ENCODE data around the gene STK32C.

Gene STK32C

DNA sequence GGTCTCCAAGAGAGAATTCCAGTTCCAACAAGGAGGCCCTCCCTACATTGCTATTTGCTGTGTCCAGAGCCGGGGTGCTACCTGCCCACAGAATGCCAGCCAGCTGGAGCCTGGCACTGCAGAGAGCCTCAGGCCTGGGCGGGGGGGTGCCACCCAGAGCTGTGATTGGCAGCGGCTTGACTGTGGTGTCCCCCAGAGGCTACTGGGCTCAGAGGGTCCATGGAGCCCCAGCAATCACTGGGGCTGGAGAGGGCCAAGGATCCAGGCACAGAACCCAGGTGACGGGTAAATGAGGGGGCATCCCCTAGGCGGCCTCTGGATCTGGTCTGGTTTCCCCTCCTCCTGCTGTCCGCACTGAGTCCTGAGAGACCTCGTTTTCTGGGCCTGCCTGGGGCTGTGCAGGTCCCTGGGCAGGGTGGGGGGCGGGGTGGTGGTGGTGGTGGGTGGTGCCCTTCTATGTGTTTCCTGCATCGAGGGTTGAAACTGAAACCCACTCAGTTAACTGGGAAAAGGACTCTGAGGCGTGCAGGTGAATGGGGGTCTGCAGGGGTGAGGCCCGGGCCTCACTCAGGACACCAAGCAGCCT lies 108.4 kb downstream of the STK32C start:
- no peak overlapping the region for H3K4me3 ChIP-seq (ENCODE audit: low read length in 2 of 2)
- no peaks in the 10 kb centered on the region for H3K9me3 ChIP-seq (ENCODE audit: control insufficient read depth in 2 of 2, low read length in 2 of 2)
- no peaks in the 10 kb centered on the region for H3K4me1 ChIP-seq (ENCODE audit: control insufficient read depth in 2 of 2, insufficient read depth in 2 of 2, low read length in 2 of 2)
- H3K27me3 ChIP-seq (ENCODE audit: control insufficient read depth in 2 of 2, insufficient read depth in 2 of 2, low read length in 2 of 2): no peaks in the 10 kb centered on the region
- H3K36me3 ChIP-seq (ENCODE audit: control insufficient read depth in 2 of 2, insufficient read depth in 2 of 2, low read length in 2 of 2): no peaks in the 10 kb centered on the region
- H3K27ac ChIP-seq (ENCODE audit: low read depth in 2 of 2, low read length in 2 of 2): no peak overlapping the region
- H3K9ac ChIP-seq (ENCODE audit: low read depth in 1 of 2, low read length in 2 of 2): no peak overlapping the region

DNA sequence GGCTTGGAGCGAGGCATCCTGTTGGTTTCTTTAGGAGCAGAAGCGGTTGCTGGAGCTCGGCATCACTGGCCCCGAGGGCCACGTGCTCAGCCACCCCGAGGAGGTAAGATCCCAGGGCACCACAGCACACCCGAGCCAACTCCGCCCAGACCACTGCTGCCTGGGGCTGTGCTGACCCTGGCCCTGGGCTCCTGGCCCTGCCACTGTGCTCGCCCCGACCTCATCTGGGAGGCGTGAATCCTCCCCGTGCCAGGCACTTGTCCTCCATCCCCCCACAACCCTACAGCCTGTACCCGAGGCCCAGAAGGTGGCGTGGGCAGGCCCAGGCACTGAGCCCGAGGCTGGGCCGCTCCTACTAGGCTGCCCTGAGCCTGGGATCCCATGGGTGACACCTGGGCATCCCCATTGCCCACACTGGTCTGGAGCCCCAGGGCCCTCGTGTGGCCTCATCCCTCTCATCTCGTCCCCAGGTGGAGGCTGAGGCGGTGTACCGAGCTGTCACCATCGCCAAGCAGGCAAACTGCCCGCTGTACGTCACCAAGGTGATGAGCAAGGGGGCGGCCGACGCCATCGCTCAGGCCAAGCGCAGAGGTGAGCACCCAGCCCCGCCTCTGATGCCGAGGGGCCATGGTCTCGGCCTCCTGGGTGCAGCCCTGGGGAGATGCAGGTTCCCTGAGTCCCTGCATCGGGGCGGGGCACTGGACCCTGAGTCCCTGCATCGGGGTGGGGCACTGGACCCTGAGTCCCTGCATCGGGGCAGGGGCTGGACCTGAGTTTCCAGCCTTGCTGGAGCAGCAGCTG lies 109.2 kb downstream of the STK32C start:
- Histone ChIP-seq H3K27me3 (ENCODE audit: control insufficient read depth in 2 of 2, insufficient read depth in 2 of 2, low read length in 2 of 2) (no peaks in the 10 kb centered on the region), H3K36me3 (ENCODE audit: control insufficient read depth in 2 of 2, insufficient read depth in 2 of 2, low read length in 2 of 2) (no peaks in the 10 kb centered on the region), H3K9me3 (ENCODE audit: control insufficient read depth in 2 of 2, low read length in 2 of 2) (no peaks in the 10 kb centered on the region), H3K9ac (ENCODE audit: low read depth in 1 of 2, low read length in 2 of 2) (no peak overlapping the region), H3K4me3 (ENCODE audit: low read length in 2 of 2) (no peak overlapping the region), H3K4me1 (ENCODE audit: control insufficient read depth in 2 of 2, insufficient read depth in 2 of 2, low read length in 2 of 2) (no peaks in the 10 kb centered on the region), H3K27ac (ENCODE audit: low read depth in 2 of 2, low read length in 2 of 2) (no peak overlapping the region)

DNA sequence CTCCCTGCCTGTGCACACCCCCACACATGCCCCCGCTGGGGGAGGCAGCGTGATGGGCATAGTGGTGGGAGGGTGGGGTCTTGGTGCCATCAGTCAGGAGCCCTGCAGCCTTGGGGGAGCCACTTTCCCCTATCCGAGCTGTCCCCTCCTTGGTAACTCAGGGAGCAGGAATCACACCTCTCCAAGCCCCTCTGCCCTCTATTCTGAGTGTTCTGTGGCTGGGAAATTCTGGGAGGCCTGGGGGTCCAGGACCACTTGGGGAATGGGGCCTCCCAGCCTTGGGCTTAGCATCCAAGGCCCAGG lies 109.7 kb downstream of the STK32C start:
- H3K4me1 ChIP-seq (ENCODE audit: control insufficient read depth in 2 of 2, insufficient read depth in 2 of 2, low read length in 2 of 2): no peaks in the 10 kb centered on the region
- H3K27me3 ChIP-seq (ENCODE audit: control insufficient read depth in 2 of 2, insufficient read depth in 2 of 2, low read length in 2 of 2): no peaks in the 10 kb centered on the region
- H3K27ac ChIP-seq (ENCODE audit: low read depth in 2 of 2, low read length in 2 of 2): no peak overlapping the region
- no peaks in the 10 kb centered on the region for H3K36me3 ChIP-seq (ENCODE audit: control insufficient read depth in 2 of 2, insufficient read depth in 2 of 2, low read length in 2 of 2)
- no peak overlapping the region for H3K9ac ChIP-seq (ENCODE audit: low read depth in 1 of 2, low read length in 2 of 2)
- no peaks in the 10 kb centered on the region for H3K9me3 ChIP-seq (ENCODE audit: control insufficient read depth in 2 of 2, low read length in 2 of 2)
- no peak overlapping the region for H3K4me3 ChIP-seq (ENCODE audit: low read length in 2 of 2)

- Histone ChIP-seq H3K4me1 (ENCODE audit: control insufficient read depth in 2 of 2, insufficient read depth in 2 of 2, low read length in 2 of 2) (no peaks in the 10 kb centered on the region), H3K27ac (ENCODE audit: low read depth in 2 of 2, low read length in 2 of 2) (no peak overlapping the region), H3K4me3 (ENCODE audit: low read length in 2 of 2) (no peak overlapping the region), H3K9ac (ENCODE audit: low read depth in 1 of 2, low read length in 2 of 2) (no peak overlapping the region), H3K36me3 (ENCODE audit: control insufficient read depth in 2 of 2, insufficient read depth in 2 of 2, low read length in 2 of 2) (no peaks in the 10 kb centered on the region), H3K27me3 (ENCODE audit: control insufficient read depth in 2 of 2, insufficient read depth in 2 of 2, low read length in 2 of 2) (no peaks in the 10 kb centered on the region), H3K9me3 (ENCODE audit: control insufficient read depth in 2 of 2, low read length in 2 of 2) (no peaks in the 10 kb centered on the region)
These were observed 110.3 kb downstream of the STK32C start for GRCh38 chr10:132197271-132198067.

DNA sequence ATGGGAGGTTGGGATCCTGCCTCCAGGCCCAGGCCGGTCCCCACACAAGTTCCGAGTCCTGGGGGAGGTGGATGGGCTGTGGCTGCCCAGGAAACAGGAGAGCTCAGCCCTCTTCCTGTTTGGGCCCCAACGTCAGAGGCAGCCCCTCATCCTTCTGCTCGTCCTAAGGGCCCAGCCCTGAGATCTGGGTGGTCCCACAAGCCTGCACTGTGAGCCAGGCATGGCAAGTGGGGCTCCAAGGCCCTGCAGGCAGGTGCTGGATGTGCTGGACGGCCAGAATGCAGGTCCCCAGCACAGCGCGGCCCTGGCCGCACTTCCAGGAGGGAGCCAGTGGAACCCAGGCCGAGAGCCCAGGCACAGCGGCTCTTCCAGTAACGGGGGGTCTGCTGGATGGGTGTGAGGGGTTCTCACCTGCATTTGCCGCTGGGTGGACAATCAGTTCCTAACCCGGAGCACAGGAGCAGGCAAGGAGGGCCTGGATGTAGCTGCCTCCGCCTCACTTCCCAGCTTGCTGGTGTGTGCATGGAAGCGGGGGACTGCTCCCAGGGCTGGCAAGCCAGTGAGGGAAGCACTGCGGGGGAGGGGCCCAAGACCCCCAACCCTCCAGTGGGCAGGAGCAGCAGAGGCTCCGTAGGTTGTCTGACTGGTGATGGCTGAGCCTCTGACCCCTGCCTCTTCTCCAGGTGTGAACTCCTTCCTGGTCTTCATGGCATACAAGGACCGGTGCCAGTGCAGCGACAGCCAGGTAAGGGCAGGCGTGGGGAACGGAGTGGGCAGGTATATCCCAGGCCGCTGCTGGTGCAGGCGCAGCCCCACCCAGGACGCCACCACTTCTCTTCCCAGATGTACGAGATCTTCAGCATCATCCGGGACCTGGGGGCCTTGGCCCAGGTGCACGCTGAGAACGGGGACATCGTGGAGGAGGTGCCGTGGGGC lies 111.3 kb downstream of the STK32C start:
- Histone ChIP-seq H3K27me3 (ENCODE audit: control insufficient read depth in 2 of 2, insufficient read depth in 2 of 2, low read length in 2 of 2) (no peaks in the 10 kb centered on the region), H3K9ac (ENCODE audit: low read depth in 1 of 2, low read length in 2 of 2) (no peak overlapping the region), H3K27ac (ENCODE audit: low read depth in 2 of 2, low read length in 2 of 2) (no peak overlapping the region), H3K4me3 (ENCODE audit: low read length in 2 of 2) (no peak overlapping the region), H3K9me3 (ENCODE audit: control insufficient read depth in 2 of 2, low read length in 2 of 2) (no peaks in the 10 kb centered on the region), H3K4me1 (ENCODE audit: control insufficient read depth in 2 of 2, insufficient read depth in 2 of 2, low read length in 2 of 2) (no peaks in the 10 kb centered on the region), H3K36me3 (ENCODE audit: control insufficient read depth in 2 of 2, insufficient read depth in 2 of 2, low read length in 2 of 2) (no peaks in the 10 kb centered on the region)

GRCh38 chr10:132195366-132196075 lies 112.2 kb downstream of the STK32C start:
- H3K9me3 ChIP-seq (ENCODE audit: control insufficient read depth in 2 of 2, low read length in 2 of 2): no peaks in the 10 kb centered on the region
- H3K4me1 ChIP-seq (ENCODE audit: control insufficient read depth in 2 of 2, insufficient read depth in 2 of 2, low read length in 2 of 2): no peaks in the 10 kb centered on the region
- no peaks in the 10 kb centered on the region for H3K27me3 ChIP-seq (ENCODE audit: control insufficient read depth in 2 of 2, insufficient read depth in 2 of 2, low read length in 2 of 2)
- H3K36me3 ChIP-seq (ENCODE audit: control insufficient read depth in 2 of 2, insufficient read depth in 2 of 2, low read length in 2 of 2): no peaks in the 10 kb centered on the region
- no peak overlapping the region for H3K27ac ChIP-seq (ENCODE audit: low read depth in 2 of 2, low read length in 2 of 2)
- no peak overlapping the region for H3K4me3 ChIP-seq (ENCODE audit: low read length in 2 of 2)
- no peak overlapping the region for H3K9ac ChIP-seq (ENCODE audit: low read depth in 1 of 2, low read length in 2 of 2)

- Histone ChIP-seq H3K27me3 (ENCODE audit: control insufficient read depth in 2 of 2, insufficient read depth in 2 of 2, low read length in 2 of 2) (no peaks in the 10 kb centered on the region), H3K9me3 (ENCODE audit: control insufficient read depth in 2 of 2, low read length in 2 of 2) (no peaks in the 10 kb centered on the region), H3K4me1 (ENCODE audit: control insufficient read depth in 2 of 2, insufficient read depth in 2 of 2, low read length in 2 of 2) (no peaks in the 10 kb centered on the region), H3K27ac (ENCODE audit: low read depth in 2 of 2, low read length in 2 of 2) (no peak overlapping the region), H3K4me3 (ENCODE audit: low read length in 2 of 2) (no peak overlapping the region), H3K9ac (ENCODE audit: low read depth in 1 of 2, low read length in 2 of 2) (no peak overlapping the region), H3K36me3 (ENCODE audit: control insufficient read depth in 2 of 2, insufficient read depth in 2 of 2, low read length in 2 of 2) (no peaks in the 10 kb centered on the region)
These were observed 113.0 kb downstream of the STK32C start for GRCh38 chr10:132194726-132195125.

GRCh38 chr10:132193907-132194552 lies 113.7 kb downstream of the STK32C start:
- Histone ChIP-seq H3K36me3 (ENCODE audit: control insufficient read depth in 2 of 2, insufficient read depth in 2 of 2, low read length in 2 of 2) (no peaks in the 10 kb centered on the region), H3K9me3 (ENCODE audit: control insufficient read depth in 2 of 2, low read length in 2 of 2) (no peaks in the 10 kb centered on the region), H3K27ac (ENCODE audit: low read depth in 2 of 2, low read length in 2 of 2) (no peak overlapping the region), H3K4me3 (ENCODE audit: low read length in 2 of 2) (no peak overlapping the region), H3K27me3 (ENCODE audit: control insufficient read depth in 2 of 2, insufficient read depth in 2 of 2, low read length in 2 of 2) (no peaks in the 10 kb centered on the region), H3K9ac (ENCODE audit: low read depth in 1 of 2, low read length in 2 of 2) (no peak overlapping the region), H3K4me1 (ENCODE audit: control insufficient read depth in 2 of 2, insufficient read depth in 2 of 2, low read length in 2 of 2) (no peaks in the 10 kb centered on the region)

GRCh38 chr10:132192991-132193665 lies 114.6 kb downstream of the STK32C start:
- Histone ChIP-seq H3K27ac (ENCODE audit: low read depth in 2 of 2, low read length in 2 of 2) (no peak overlapping the region), H3K27me3 (ENCODE audit: control insufficient read depth in 2 of 2, insufficient read depth in 2 of 2, low read length in 2 of 2) (peaks cover under 1 to 5% of the 10 kb centered on the region in 2 donors), H3K4me1 (ENCODE audit: control insufficient read depth in 2 of 2, insufficient read depth in 2 of 2, low read length in 2 of 2) (no peaks in the 10 kb centered on the region)

More at GRCh38 chr10:132192991-132193665, 114.6 kb downstream of the STK32C start:
- no peak overlapping the region for H3K4me3 ChIP-seq (ENCODE audit: low read length in 2 of 2)
- H3K36me3 ChIP-seq (ENCODE audit: control insufficient read depth in 2 of 2, insufficient read depth in 2 of 2, low read length in 2 of 2): no peaks in the 10 kb centered on the region
- no peak overlapping the region for H3K9ac ChIP-seq (ENCODE audit: low read depth in 1 of 2, low read length in 2 of 2)
- H3K9me3 ChIP-seq (ENCODE audit: control insufficient read depth in 2 of 2, low read length in 2 of 2): no peaks in the 10 kb centered on the region

Data from mucosa of rectum (tissue), 2 donors.